Activated CD4-positive, CD25-positive, alpha-beta regulatory T cell treated with anti-CD3 and anti-CD28 coated beads, Interleukin-2, amount 50 U/mL, for 24 hours (primary cell): Measurements from ENCODE around the gene VPS29.

Source experiments
- ATAC-seq, 2 donors: fragments of 150-1000 bp; cut with Tn5 transposase; one replicate each; pipeline ENCODE4 v1.10.0; 2021; ENCODE audit warnings: mild to moderate bottlenecking in 1 of 2, moderate library complexity in 1 of 2

Gene VPS29

DNA sequence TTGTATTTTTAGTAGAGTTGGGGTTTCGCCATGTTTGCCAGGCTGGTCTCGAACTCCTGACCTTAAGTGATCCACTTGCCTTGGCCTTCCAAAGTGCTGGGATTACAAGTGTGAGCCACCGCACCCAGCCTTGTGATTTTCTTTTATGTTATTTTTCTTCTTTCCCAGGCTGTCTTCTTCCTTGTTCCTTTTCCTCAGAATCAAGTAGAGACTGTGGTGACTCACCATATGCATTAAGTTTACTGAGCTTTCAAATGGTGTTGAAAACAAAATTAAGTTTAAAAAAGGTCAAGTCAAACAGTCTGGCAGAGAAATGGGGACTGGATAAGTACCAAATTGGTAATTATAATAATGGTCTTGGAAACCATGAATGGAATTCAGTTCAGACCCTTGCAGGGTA is 57.5 kb downstream of the VPS29 start:
- no peak for ATAC-seq
